H1 (cell line): ENCODE results near the gene DSE.

Experiments used
- JUND ChIP-seq: IDR thresholded peaks from 2 replicates; pipeline ENCODE4 v1.6.1; 2011; ENCODE audit warnings: mild to moderate bottlenecking, improper control_type of control experiment, low read length
- POLR2A ChIP-seq, 2 experiments: IDR thresholded peaks; 1 replicate in 1 of 2; 2 replicates in 1 of 2; pipeline ENCODE4 v1.6.1; 2011; ENCODE audit warnings: low read depth in 2 of 2, low read length in 2 of 2, mild to moderate bottlenecking in 2 of 2; ENCODE audit errors: control extremely low read depth in 1 of 2
- POLR2AphosphoS5 ChIP-seq: IDR thresholded peaks from 2 replicates; pipeline ENCODE4 v1.6.1; 2011; ENCODE audit warnings: low read depth, low read length
- RAD21 ChIP-seq, 2 experiments: IDR thresholded peaks in 1 of 2; conservative IDR thresholded peaks in 1 of 2; 2 replicates each; pipeline ENCODE4 v1.6.1; 2011; ENCODE audit warnings: low read depth in 2 of 2, low read length in 2 of 2, improper control_type of control experiment in 1 of 2, inconsistent platforms in 1 of 2, mild to moderate bottlenecking in 1 of 2, moderate library complexity in 1 of 2
- TF ChIP-seq, protein P1 (sequence below), 3 experiments: IDR thresholded peaks; 1 replicate in 2 of 3; 2 replicates in 1 of 3; pipeline versions ENCODE4 v1.5.1 to v1.6.1; 2011; ENCODE audit warnings: low read length in 3 of 3, mild to moderate bottlenecking in 3 of 3, inconsistent platforms in 2 of 3, low read depth in 1 of 3, moderate library complexity in 1 of 3; ENCODE audit not compliant: insufficient read depth in 1 of 3; ENCODE audit errors: control extremely low read depth in 1 of 3

DNA sequence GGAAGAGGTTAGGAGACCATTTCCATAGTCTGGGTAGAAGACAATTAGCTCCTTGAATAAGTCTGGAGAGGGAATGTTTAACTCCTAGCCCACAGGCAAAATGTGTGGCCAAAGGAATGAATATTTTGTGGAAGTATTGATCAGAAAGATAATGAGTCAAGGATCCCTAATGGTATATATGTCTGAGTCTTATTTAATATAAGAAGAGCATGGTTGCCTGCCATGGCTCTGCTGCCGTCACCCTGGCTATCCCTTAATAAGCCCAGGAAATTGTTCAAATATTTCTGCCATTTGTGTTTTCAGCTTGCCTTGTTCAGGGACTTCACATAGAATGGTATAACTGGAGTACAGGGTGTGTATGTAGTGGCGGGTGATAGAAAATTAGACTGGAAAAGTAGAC, 72.4 kb downstream of the DSE start:
- TF ChIP-seq, protein P1, sequence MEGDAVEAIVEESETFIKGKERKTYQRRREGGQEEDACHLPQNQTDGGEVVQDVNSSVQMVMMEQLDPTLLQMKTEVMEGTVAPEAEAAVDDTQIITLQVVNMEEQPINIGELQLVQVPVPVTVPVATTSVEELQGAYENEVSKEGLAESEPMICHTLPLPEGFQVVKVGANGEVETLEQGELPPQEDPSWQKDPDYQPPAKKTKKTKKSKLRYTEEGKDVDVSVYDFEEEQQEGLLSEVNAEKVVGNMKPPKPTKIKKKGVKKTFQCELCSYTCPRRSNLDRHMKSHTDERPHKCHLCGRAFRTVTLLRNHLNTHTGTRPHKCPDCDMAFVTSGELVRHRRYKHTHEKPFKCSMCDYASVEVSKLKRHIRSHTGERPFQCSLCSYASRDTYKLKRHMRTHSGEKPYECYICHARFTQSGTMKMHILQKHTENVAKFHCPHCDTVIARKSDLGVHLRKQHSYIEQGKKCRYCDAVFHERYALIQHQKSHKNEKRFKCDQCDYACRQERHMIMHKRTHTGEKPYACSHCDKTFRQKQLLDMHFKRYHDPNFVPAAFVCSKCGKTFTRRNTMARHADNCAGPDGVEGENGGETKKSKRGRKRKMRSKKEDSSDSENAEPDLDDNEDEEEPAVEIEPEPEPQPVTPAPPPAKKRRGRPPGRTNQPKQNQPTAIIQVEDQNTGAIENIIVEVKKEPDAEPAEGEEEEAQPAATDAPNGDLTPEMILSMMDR (IDR thresholded peaks at IDR 0.05; ENCODE audit: control extremely low read depth in 1 of 3, insufficient read depth in 1 of 3, low read depth in 1 of 3, low read length in 3 of 3) = no peak
- no peak for TF ChIP-seq RAD21 (IDR thresholded peaks at IDR 0.05 in 1 of 2, conservative IDR thresholded peaks at IDR 0.05 in 1 of 2; ENCODE audit: low read depth in 2 of 2, low read length in 2 of 2)
- no peak for TF ChIP-seq POLR2AphosphoS5
- no peak for TF ChIP-seq POLR2A (IDR thresholded peaks at IDR 0.05; ENCODE audit: control extremely low read depth in 1 of 2, low read depth in 2 of 2, low read length in 2 of 2)
- no peak for TF ChIP-seq JUND
